CD4-positive, alpha-beta T cell (primary cell): Measurements from ENCODE around the gene PRDX1. TPM values are rescaled to one million over a fixed set of nuclear protein-coding genes. Genes with fewer than 3 reads are reported as not detected.

ENCODE experiments used
- ATAC-seq: fragments of 200-7000 bp; cut with Tn5 transposase; one replicate; pipeline ENCODE4 v1.10.0; 2022; ENCODE audit warnings: mild to moderate bottlenecking; ENCODE audit not compliant: poor library complexity
- CTCF ChIA-PET: fragments of 350-600 bp; sonication (Branson Sonifier 250); formaldehyde crosslinking; loops from one replicate; lab custom pipeline; 2021; ENCODE audit warnings: antibody characterized with exemption, inconsistent platforms; lab: Charles Lee
- POLR2A ChIA-PET: fragments of 350-600 bp; sonication (Branson Sonifier 250); formaldehyde crosslinking; loops from one replicate; lab custom pipeline; 2021; ENCODE audit warnings: antibody characterized with exemption, inconsistent platforms; lab: Charles Lee
- DNase-seq, 14 experiments: peaks; one replicate each; pipeline ENCODE4 v3.0.0-alpha.2; 2013 to 2020; ENCODE audit warnings: mixed read lengths in 2 of 14
- H3K27ac ChIP-seq, 2 donors: one replicate each; pipeline versions ENCODE4 v1.5.1 to v1.7.0; 2013; ENCODE audit warnings: low read length in 2 of 2, low read depth in 1 of 2, mild to moderate bottlenecking in 1 of 2
- H3K27me3 ChIP-seq, 2 experiments: 1 replicate in 1 of 2; 2 replicates in 1 of 2; pipeline versions ENCODE4 v1.6.1 to v1.7.0; 2013; ENCODE audit warnings: low read length in 2 of 2, control low read depth in 1 of 2, mild to moderate bottlenecking in 1 of 2, moderate library complexity in 1 of 2; ENCODE audit not compliant: insufficient read depth in 2 of 2, control insufficient read depth in 1 of 2
- H3K36me3 ChIP-seq: one replicate; pipeline ENCODE4 v1.6.1; 2013; ENCODE audit warnings: low read length, control low read depth; ENCODE audit not compliant: insufficient read depth
- H3K4me1 ChIP-seq: one replicate; pipeline ENCODE4 v1.6.1; 2013; ENCODE audit warnings: low read length, control low read depth; ENCODE audit not compliant: insufficient read depth
- H3K4me3 ChIP-seq: one replicate; pipeline ENCODE4 v1.5.1; 2013; ENCODE audit warnings: mild to moderate bottlenecking, low read length, moderate library complexity
- H3K9me3 ChIP-seq, 2 experiments: 1 replicate in 1 of 2; 2 replicates in 1 of 2; pipeline versions ENCODE4 v1.6.1 to v1.7.0; 2013; ENCODE audit warnings: low read length in 2 of 2, mild to moderate bottlenecking in 2 of 2, control low read depth in 1 of 2, moderate library complexity in 1 of 2; ENCODE audit not compliant: control insufficient read depth in 1 of 2, insufficient read depth in 1 of 2
- H3K27ac Mint-ChIP-seq: one replicate; pipeline ENCODE4 v1.8.0; 2020; ENCODE audit warnings: mixed read lengths
- H3K27me3 Mint-ChIP-seq: one replicate; pipeline ENCODE4 v1.8.0; 2021; ENCODE audit warnings: mixed read lengths
- H3K36me3 Mint-ChIP-seq: one replicate; pipeline ENCODE4 v1.8.0; 2021; ENCODE audit warnings: low read depth, mixed read lengths
- H3K4me1 Mint-ChIP-seq: one replicate; pipeline ENCODE4 v1.8.0; 2021; ENCODE audit warnings: low read depth, mixed read lengths
- H3K4me3 Mint-ChIP-seq: one replicate; pipeline ENCODE4 v1.8.0; 2020; ENCODE audit warnings: mild to moderate bottlenecking, mixed read lengths
- H3K9me3 Mint-ChIP-seq: one replicate; pipeline ENCODE4 v1.8.0; 2020; ENCODE audit warnings: mixed read lengths
- intact Hi-C, 2 experiments: fragments of 100-400 bp; cut with DNase I in 1 of 2; cut with micrococcal nuclease in 1 of 2; formaldehyde crosslinking; loops; one replicate each; pipeline versions ENCODE4 v1.15.1 to v1.9.0; 2023 to 2025; cut with DNase I, micrococcal nuclease
- total RNA-seq, 174 experiments: library from RNA in 2 of 174; stranded (reverse) in 2 of 174; gene quantifications; one replicate each; pipeline ENCODE4 v1.2.3 and lab custom pipeline; 2021 to 2026
- TF ChIP-seq, protein P1 (sequence below): fragments of 200-600 bp; IDR thresholded peaks from one replicate; pipeline ENCODE4 v1.8.0; 2022; ENCODE audit warnings: antibody characterized with exemption, mild to moderate bottlenecking

The PRDX1 gene
- total RNA-seq, 2 experiments from 2014 or later: 18.1 to 24.1 TPM

DNA sequence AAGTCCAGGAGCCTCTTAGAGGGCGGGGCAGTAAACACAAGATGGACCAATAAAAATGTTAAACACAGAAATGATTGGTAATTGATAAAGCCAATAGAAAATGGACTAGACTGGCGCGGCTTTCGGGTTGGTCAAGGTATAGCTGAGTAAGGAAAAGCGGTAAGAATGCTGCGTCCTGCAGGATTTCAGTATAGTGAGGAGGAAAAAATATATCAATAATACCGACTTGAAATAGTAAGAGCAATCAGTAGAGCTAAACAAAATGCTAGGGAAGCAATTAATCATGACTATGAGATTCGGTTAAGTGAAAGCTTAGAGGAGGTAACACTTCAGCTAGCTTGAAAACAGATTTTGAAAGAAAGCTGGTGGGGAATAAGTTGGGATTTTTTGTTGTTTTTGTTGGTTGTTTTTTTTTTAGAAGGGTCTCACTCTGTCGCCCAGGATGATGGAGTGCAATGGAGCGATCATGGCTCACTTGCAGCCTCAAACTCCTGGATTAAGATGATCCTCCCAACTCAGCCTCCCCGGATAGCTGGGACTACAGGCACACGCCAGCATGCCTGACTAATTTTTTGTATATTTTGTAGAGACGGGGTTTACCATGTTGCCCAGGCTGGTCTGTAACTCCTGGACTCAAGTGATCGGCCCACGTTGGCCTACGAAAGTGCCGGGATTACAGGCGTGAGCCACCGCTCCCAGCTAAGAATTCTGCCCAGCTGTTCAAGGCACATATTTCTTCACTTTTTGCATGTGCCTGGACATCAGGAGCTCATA, 30.0 kb downstream of the PRDX1 start:
- H3K27ac Mint-ChIP-seq: no peak overlapping the region
- intact Hi-C loops: loop anchor here (1.0 to 10.0 kb wide), 12 partner anchors 9 to 859 kb away; partner anchors contain the start of genes RNU5D-1 (in 2 of the 2), AKR1A1 (in 1 of the 2), CCDC163 (in 1 of the 2) and MMACHC (in 1 of the 2)
- no peaks in the 10 kb centered on the region for H3K27me3 Mint-ChIP-seq
- ChIA-PET POLR2A (interaction anchor here (0.6 to 6.2 kb wide), 21 partner anchors 8 to 770 kb away, joined by 3 to 76 read pairs (median 6); partner anchors contain the start of genes AKR1A1, CCDC163, EIF2B3 and GPBP1L1), CTCF (interaction anchor here (0.7 to 3.3 kb wide), 10 partner anchors 8 to 770 kb away, joined by 3 to 20 read pairs (median 4); partner anchors contain the start of genes AKR1A1, CCDC163, HECTD3 and MMACHC)
- H3K9me3 Mint-ChIP-seq: no peaks in the 10 kb centered on the region
- H3K4me3 Mint-ChIP-seq: no peak overlapping the region
- no peaks in the 10 kb centered on the region for H3K36me3 ChIP-seq
- H3K4me1 Mint-ChIP-seq: peaks cover 5% of the 10 kb centered on the region
- TF ChIP-seq, protein P1, sequence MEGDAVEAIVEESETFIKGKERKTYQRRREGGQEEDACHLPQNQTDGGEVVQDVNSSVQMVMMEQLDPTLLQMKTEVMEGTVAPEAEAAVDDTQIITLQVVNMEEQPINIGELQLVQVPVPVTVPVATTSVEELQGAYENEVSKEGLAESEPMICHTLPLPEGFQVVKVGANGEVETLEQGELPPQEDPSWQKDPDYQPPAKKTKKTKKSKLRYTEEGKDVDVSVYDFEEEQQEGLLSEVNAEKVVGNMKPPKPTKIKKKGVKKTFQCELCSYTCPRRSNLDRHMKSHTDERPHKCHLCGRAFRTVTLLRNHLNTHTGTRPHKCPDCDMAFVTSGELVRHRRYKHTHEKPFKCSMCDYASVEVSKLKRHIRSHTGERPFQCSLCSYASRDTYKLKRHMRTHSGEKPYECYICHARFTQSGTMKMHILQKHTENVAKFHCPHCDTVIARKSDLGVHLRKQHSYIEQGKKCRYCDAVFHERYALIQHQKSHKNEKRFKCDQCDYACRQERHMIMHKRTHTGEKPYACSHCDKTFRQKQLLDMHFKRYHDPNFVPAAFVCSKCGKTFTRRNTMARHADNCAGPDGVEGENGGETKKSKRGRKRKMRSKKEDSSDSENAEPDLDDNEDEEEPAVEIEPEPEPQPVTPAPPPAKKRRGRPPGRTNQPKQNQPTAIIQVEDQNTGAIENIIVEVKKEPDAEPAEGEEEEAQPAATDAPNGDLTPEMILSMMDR: no peak
- H3K4me1 ChIP-seq: peaks cover 28% of the 10 kb centered on the region
- DNase-seq (no peak), ATAC-seq (no peak)
- H3K27ac ChIP-seq: peak overlapping the region; percentile 46 to 55
- H3K9me3 ChIP-seq: no peaks in the 10 kb centered on the region
- H3K4me3 ChIP-seq: peak overlapping the region; percentile 82
- H3K36me3 Mint-ChIP-seq: no peaks in the 10 kb centered on the region
- no peaks in the 10 kb centered on the region for H3K27me3 ChIP-seq

DNA sequence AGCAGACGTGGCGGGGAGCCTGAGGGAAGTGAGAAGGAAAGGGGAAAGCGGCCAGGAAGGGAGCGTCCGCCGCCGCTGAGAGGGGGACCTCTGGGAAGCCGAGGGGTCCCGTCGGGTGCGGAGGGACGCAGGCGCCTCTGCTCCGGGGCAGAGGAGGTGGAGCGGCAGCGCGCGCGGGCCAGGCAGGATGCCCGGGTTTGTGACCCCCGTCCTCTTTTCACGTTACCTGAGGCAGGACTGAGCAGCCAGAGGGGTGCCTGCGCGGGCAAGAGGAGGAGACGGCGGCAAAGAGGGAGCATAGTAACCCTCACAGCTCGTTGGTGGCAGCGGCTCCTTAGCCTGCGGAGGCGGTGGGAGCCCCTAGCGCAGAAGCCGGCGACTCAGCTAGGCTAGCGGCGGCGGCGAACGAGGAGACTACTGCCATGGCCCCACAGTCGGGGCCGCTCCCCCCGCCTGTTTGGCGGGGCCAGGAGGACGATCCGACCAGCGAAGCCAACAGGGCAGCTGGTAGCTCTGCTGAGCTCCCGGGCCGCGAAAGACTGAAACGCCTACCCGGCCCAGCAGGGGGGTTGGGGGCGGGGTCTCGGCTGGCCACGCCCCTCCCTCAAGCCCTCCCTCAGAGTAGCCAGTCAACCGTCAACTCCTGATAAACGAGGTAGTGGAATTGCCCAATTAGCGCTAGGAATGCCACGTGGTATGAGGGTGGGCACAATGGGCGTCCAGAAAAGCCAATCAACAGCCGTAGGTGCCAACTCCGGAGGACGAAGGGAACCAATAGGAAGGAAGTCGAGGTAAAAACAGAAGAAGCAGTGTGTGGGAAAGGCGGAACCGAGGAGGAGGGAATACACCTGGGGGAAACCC, 30.8 kb downstream of the PRDX1 start, which contains the start of gene TESK2:
TSS of gene TESK2 (minus strand) at position 538 of the 861 bp plus-strand sequence. CDS start 33,378 bp downstream, outside the sequence.
- ATAC-seq (peak; percentile 92), DNase-seq (peak; percentile 92 to 100 (median 95))
- Mint-ChIP-seq H3K36me3 (no peaks in the 10 kb centered on the region), H3K27ac (no peak within 1 kb of the TSS), H3K27me3 (no peaks in the 10 kb centered on the region), H3K4me1 (peaks cover 5% of the 10 kb centered on the region), H3K4me3 (no peak within 1 kb of the TSS), H3K9me3 (no peaks in the 10 kb centered on the region)
- H3K27me3 ChIP-seq: no peaks in the 10 kb centered on the region
- H3K36me3 ChIP-seq: no peaks in the 10 kb centered on the region
- intact Hi-C loops: loop anchor here (1.0 to 10.0 kb wide), 10 partner anchors 9 to 859 kb away; partner anchors contain the start of genes AKR1A1 (in 1 of the 2), CCDC163 (in 1 of the 2), MMACHC (in 1 of the 2) and MUTYH (in 1 of the 2)
- H3K4me3 ChIP-seq: peak within 1 kb of the TSS; percentile 82
- TF ChIP-seq, protein P1: no peak
- peaks cover 28% of the 10 kb centered on the region for H3K4me1 ChIP-seq
- H3K9me3 ChIP-seq: no peaks in the 10 kb centered on the region
- H3K27ac ChIP-seq: peak within 1 kb of the TSS; percentile 55 to 70
- ChIA-PET CTCF (interaction anchor here (1.0 to 3.3 kb wide), 9 partner anchors 9 to 479 kb away, joined by 3 to 20 read pairs (median 4); partner anchors contain the start of genes AKR1A1, CCDC163, HECTD3 and MMACHC), POLR2A (interaction anchor here (0.5 to 6.2 kb wide), 22 partner anchors 9 to 769 kb away, joined by 3 to 76 read pairs (median 5); partner anchors contain the start of genes AKR1A1, CCDC163, EIF2B3 and GPBP1L1)
